ENCODE measurements around the gene NAP1L4.

- TF ChIP-seq CTCF (IDR thresholded peaks at IDR 0.05) (no peak), POLR2AphosphoS5 (IDR thresholded peaks at IDR 0.05) (no peak), POLR2A (IDR thresholded peaks at IDR 0.05; ENCODE audit: low read depth) (no peak)
These were observed 68.4 kb downstream of the NAP1L4 start for GRCh38 chr11:2923446-2924375.
